SK-N-SH (cell line): Measurements from ENCODE around the gene TRAIP. TPM values are rescaled to one million over a fixed set of nuclear protein-coding genes. Genes with fewer than 3 reads are reported as not detected.

ENCODE experiments used
- CTCF ChIA-PET: fragments of 300-600, 350-600 bp; formaldehyde crosslinking; extraction: SDS; loops from one replicate; lab custom pipeline; 2021; lab: Yijun Ruan, JAX
- POLR2A ChIA-PET: fragments of 350-600 bp; sonication (Branson Sonifier 250); formaldehyde crosslinking; extraction: SDS; loops from one replicate; lab custom pipeline; 2020; ENCODE audit warnings: antibody characterized with exemption, inconsistent platforms; lab: Yijun Ruan, JAX
- DNase-seq: peaks from one replicate; pipeline ENCODE4 v3.0.0; 2012
- H2AFZ ChIP-seq: fragments of 200-600 bp; sonication (generic); 2 replicates; pipeline ENCODE4 v1.8.1; 2016; ENCODE audit warnings: antibody characterized with exemption, mild to moderate bottlenecking, low read depth
- H3F3A ChIP-seq: fragments of 200-600 bp; sonication (generic); replicated peaks from 2 replicates; pipeline ENCODE3; 2016; ENCODE audit warnings: antibody characterized with exemption, mild to moderate bottlenecking; ENCODE audit not compliant: insufficient read depth
- H3K27ac ChIP-seq, 2 experiments: fragments of 200-500 bp in 1 of 2; fragments of 200-600 bp in 1 of 2; sonication (Bioruptor generic) in 1 of 2; sonication (generic), shearing (Covaris generic) in 1 of 2; 2 replicates each; pipeline versions ENCODE4 v1.5.1 to v1.6.1; 2014 to 2016; ENCODE audit warnings: low read depth in 2 of 2, inconsistent platforms in 1 of 2, low read length in 1 of 2, mild to moderate bottlenecking in 1 of 2, mixed read lengths in 1 of 2
- H3K27me3 ChIP-seq: fragments of 200-600 bp; sonication (generic), shearing (Covaris generic); 2 replicates; pipeline ENCODE4 v1.6.1; 2016; ENCODE audit warnings: mixed run types; ENCODE audit not compliant: insufficient read depth
- H3K36me3 ChIP-seq, 2 experiments: fragments of 200-500 bp in 1 of 2; fragments of 200-600 bp in 1 of 2; sonication (Bioruptor generic) in 1 of 2; sonication (generic) in 1 of 2; replicated peaks in 1 of 2; 2 replicates each; pipeline versions ENCODE3 to v1.5.1; 2014 to 2016; ENCODE audit warnings: low read length in 1 of 2, mild to moderate bottlenecking in 1 of 2; ENCODE audit not compliant: insufficient read depth in 2 of 2, control insufficient read depth in 1 of 2
- H3K4me1 ChIP-seq, 2 experiments: fragments of 200-500 bp in 1 of 2; fragments of 200-600 bp in 1 of 2; sonication (Bioruptor generic) in 1 of 2; sonication (generic), shearing (Covaris generic) in 1 of 2; 2 replicates each; pipeline versions ENCODE4 v1.5.1 to v1.6.1; 2014 to 2016; ENCODE audit warnings: low read depth in 1 of 2, low read length in 1 of 2, mixed run types in 1 of 2; ENCODE audit not compliant: insufficient read depth in 2 of 2, control insufficient read depth in 1 of 2
- H3K4me2 ChIP-seq: fragments of 200-600 bp; sonication (generic), shearing (Covaris generic); 2 replicates; pipeline ENCODE4 v1.6.1; 2017; ENCODE audit warnings: mixed run types
- H3K4me3 ChIP-seq, 2 experiments: fragments of 200-500 bp in 1 of 2; fragments of 200-600 bp in 1 of 2; sonication (Bioruptor generic) in 1 of 2; sonication (generic), shearing (Covaris generic) in 1 of 2; 2 replicates each; pipeline versions ENCODE4 v1.5.1 to v1.8.1; 2014 to 2016; ENCODE audit warnings: low read depth in 2 of 2, inconsistent platforms in 1 of 2, low read length in 1 of 2, mild to moderate bottlenecking in 1 of 2, mixed read lengths in 1 of 2, moderate library complexity in 1 of 2
- H3K79me2 ChIP-seq: fragments of 200-600 bp; sonication (generic); 2 replicates; pipeline ENCODE4 v1.8.1; 2017; ENCODE audit warnings: mild to moderate bottlenecking; ENCODE audit not compliant: insufficient read depth
- H3K9ac ChIP-seq: fragments of 200-600 bp; sonication (generic); 2 replicates; pipeline ENCODE4 v1.6.1; 2017; ENCODE audit warnings: mixed run types
- H3K9me2 ChIP-seq: fragments of 200-600 bp; sonication (generic); 2 replicates; pipeline ENCODE4 v1.6.1; 2017; ENCODE audit warnings: mixed run types
- H3K9me3 ChIP-seq: fragments of 200-600 bp; sonication (generic); 2 replicates; pipeline ENCODE4 v1.6.1; 2017; ENCODE audit warnings: mixed run types, mild to moderate bottlenecking, moderate library complexity
- H4K20me1 ChIP-seq: fragments of 200-600 bp; sonication (generic); 2 replicates; pipeline ENCODE4 v1.6.1; 2017; ENCODE audit warnings: mild to moderate bottlenecking, mixed run types; ENCODE audit not compliant: insufficient read depth
- EP300 ChIP-seq, 2 experiments: IDR thresholded peaks; 2 replicates each; pipeline versions ENCODE4 v1.4.0 to v1.6.1; 2012; ENCODE audit warnings: borderline replicate concordance in 1 of 2, low read depth in 1 of 2, low read length in 1 of 2
- FOXJ3 ChIP-seq: sonication (generic); formaldehyde crosslinking; IDR thresholded peaks from 2 replicates; pipeline ENCODE4 v1.5.1; 2020; ENCODE audit warnings: mild to moderate bottlenecking, missing genetic modification reagents
- FOXM1 ChIP-seq: IDR thresholded peaks from 2 replicates; pipeline ENCODE4 v1.4.0; 2012; ENCODE audit warnings: low read depth, mild to moderate bottlenecking
- GABPA ChIP-seq: IDR thresholded peaks from 2 replicates; pipeline ENCODE4 v1.4.0; 2012; ENCODE audit warnings: low read depth, mild to moderate bottlenecking
- NRF1 ChIP-seq: IDR thresholded peaks from 2 replicates; pipeline ENCODE4 v1.6.1; 2012; ENCODE audit warnings: low read depth, mild to moderate bottlenecking, low read length
- POLR2AphosphoS5 ChIP-seq: IDR thresholded peaks from 2 replicates; pipeline ENCODE4 v1.6.1; 2012; ENCODE audit warnings: low read depth, low read length
- RAD21 ChIP-seq: IDR thresholded peaks from 2 replicates; pipeline ENCODE4 v1.6.1; 2012; ENCODE audit warnings: mild to moderate bottlenecking, low read length
- RCOR1 ChIP-seq: fragments of 150-350 bp; IDR thresholded peaks from 2 replicates; pipeline ENCODE4 v1.6.1; 2017; ENCODE audit warnings: antibody characterized with exemption, low read length
- RFX5 ChIP-seq: IDR thresholded peaks from 2 replicates; pipeline ENCODE4 v1.6.1; 2012; ENCODE audit warnings: mild to moderate bottlenecking, improper control_type of control experiment, low read length
- SIN3A ChIP-seq: IDR thresholded peaks from 2 replicates; pipeline ENCODE4 v1.6.1; 2012; ENCODE audit warnings: low read depth, mild to moderate bottlenecking, low read length, moderate library complexity, borderline replicate concordance
- SMC3 ChIP-seq: IDR thresholded peaks from 2 replicates; pipeline ENCODE4 v1.6.1; 2012; ENCODE audit warnings: low read depth, low read length, improper control_type of control experiment
- TAF1 ChIP-seq: IDR thresholded peaks from 2 replicates; pipeline ENCODE4 v1.6.1; 2012; ENCODE audit warnings: low read depth, mild to moderate bottlenecking, low read length, moderate library complexity, borderline replicate concordance
- TEAD4 ChIP-seq: IDR thresholded peaks from 2 replicates; pipeline ENCODE4 v1.4.0; 2012; ENCODE audit warnings: mild to moderate bottlenecking, borderline replicate concordance; ENCODE audit not compliant: insufficient read depth
- YY1 ChIP-seq: IDR thresholded peaks from 2 replicates; pipeline ENCODE4 v1.4.0; 2012; ENCODE audit warnings: low read depth, mild to moderate bottlenecking
- WGBS: methylation state at CpG from one replicate; pipeline ENCODE4 v1.1.6; 2017; ENCODE audit warnings: low lambda C conversion rate; 5-methylcytosine and 5-hydroxymethylcytosine counted together
- polyA plus RNA-seq, 3 experiments: library from polyadenylated mRNA; depleted of rRNA; stranded (reverse); fragments of >200 nt; gene quantifications; 2 replicates each; pipeline ENCODE4 v1.2.3, GENCODE V29; 2012
- TF ChIP-seq, protein P1 (sequence below): IDR thresholded peaks from 2 replicates; pipeline ENCODE4 v1.6.1; 2012; ENCODE audit warnings: mild to moderate bottlenecking, low read depth, low read length, moderate library complexity
- TF ChIP-seq, protein P2 (sequence below): fragments of 150-350 bp; IDR thresholded peaks from 2 replicates; pipeline ENCODE4 v1.6.1; 2016; ENCODE audit warnings: mild to moderate bottlenecking, low read depth, low read length
- TF ChIP-seq, protein P3 (sequence below): IDR thresholded peaks from 2 replicates; pipeline ENCODE4 v1.4.0; 2012; ENCODE audit warnings: low read depth
- TF ChIP-seq, protein P4 (sequence below): IDR thresholded peaks from 2 replicates; pipeline ENCODE4 v1.4.0; 2012; ENCODE audit warnings: low read depth, borderline replicate concordance
- TF ChIP-seq, protein P5 (sequence below): fragments of 150-350 bp; IDR thresholded peaks from 2 replicates; pipeline ENCODE4 v1.6.1; 2017; ENCODE audit warnings: antibody characterized with exemption, low read length, low read depth, borderline replicate concordance

Gene TRAIP
- polyA plus RNA-seq, 1 of the 3 experiments (the other 2 are of a cell fraction), result 8.1 TPM

DNA sequence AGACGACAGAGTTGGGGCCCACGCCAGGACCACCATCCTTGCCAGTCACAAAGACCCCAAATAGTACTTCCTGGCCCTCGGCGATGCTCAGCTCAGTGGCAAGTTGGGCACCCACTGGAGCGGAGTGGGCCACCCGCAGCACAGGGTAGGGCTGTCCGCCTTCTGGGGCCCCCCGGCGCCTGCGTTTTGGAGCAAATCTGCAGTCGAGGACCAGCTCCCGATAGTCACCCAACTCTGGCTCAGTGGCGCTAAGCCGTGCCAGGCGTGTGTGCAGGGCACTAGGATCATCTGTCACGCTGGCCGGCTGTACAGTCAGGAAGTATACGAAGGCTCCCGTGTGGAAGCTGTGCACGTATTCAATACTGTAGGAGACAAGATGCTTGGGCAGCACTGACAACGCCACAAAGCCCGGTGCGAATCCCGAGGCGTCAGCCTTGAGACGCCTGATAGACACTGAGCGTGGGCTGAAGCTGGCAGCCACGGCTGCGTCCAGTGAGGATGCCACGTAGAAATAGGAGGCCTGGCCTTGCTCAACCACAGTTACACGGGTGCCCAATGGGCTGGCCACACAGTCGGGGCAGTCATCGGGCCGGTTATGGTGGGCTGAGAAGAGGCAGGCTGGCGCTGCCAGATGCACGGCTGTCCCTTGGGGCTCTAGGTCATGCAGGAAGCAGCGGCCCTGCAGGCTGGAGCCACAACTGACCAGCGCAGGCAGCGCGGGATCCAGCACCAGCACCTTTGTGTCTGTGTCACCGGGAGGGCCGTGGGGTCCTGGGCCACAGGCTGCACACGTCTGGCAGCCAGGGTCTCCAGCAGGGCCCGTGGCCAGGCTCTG is 46.4 kb upstream of the TRAIP start:
- CTCF ChIA-PET, result interaction anchor here (0.9 to 4.5 kb wide), 5 partner anchors 63 to 202 kb away, joined by 3 to 26 read pairs (median 3); partner anchors contain the start of gene INKA1
- Histone ChIP-seq H3K36me3 (no peaks in the 10 kb centered on the region), H3K9me2 (no peaks in the 10 kb centered on the region), H4K20me1 (no peaks in the 10 kb centered on the region), H2AFZ (no peak overlapping the region), H3K9me3 (no peaks in the 10 kb centered on the region), H3K4me1 (peaks cover 0 to 6% of the 10 kb centered on the region in 2 experiments; a peak in 2 of 4 replicates), H3K27ac (no peak overlapping the region), H3F3A (no peaks in the 10 kb centered on the region), H3K4me3 (no peak overlapping the region), H3K4me2 (no peak overlapping the region), H3K9ac (no peak overlapping the region), H3K27me3 (no peaks in the 10 kb centered on the region), H3K79me2 (no peaks in the 10 kb centered on the region)
- POLR2A ChIA-PET, result no interaction called here
- TF ChIP-seq FOXM1 (no peak), TAF1 (no peak), POLR2AphosphoS5 (no peak), EP300 (IDR thresholded peaks at IDR 0.05; ENCODE audit: borderline replicate concordance in 1 of 2, low read depth in 1 of 2, low read length in 1 of 2) (no peak), RAD21 (no peak), GABPA (no peak), RCOR1 (no peak), SIN3A (no peak), RFX5 (no peak), YY1 (no peak), FOXJ3 (no peak), SMC3 (no peak), TEAD4 (no peak), NRF1 (no peak)
- TF ChIP-seq, protein P1, sequence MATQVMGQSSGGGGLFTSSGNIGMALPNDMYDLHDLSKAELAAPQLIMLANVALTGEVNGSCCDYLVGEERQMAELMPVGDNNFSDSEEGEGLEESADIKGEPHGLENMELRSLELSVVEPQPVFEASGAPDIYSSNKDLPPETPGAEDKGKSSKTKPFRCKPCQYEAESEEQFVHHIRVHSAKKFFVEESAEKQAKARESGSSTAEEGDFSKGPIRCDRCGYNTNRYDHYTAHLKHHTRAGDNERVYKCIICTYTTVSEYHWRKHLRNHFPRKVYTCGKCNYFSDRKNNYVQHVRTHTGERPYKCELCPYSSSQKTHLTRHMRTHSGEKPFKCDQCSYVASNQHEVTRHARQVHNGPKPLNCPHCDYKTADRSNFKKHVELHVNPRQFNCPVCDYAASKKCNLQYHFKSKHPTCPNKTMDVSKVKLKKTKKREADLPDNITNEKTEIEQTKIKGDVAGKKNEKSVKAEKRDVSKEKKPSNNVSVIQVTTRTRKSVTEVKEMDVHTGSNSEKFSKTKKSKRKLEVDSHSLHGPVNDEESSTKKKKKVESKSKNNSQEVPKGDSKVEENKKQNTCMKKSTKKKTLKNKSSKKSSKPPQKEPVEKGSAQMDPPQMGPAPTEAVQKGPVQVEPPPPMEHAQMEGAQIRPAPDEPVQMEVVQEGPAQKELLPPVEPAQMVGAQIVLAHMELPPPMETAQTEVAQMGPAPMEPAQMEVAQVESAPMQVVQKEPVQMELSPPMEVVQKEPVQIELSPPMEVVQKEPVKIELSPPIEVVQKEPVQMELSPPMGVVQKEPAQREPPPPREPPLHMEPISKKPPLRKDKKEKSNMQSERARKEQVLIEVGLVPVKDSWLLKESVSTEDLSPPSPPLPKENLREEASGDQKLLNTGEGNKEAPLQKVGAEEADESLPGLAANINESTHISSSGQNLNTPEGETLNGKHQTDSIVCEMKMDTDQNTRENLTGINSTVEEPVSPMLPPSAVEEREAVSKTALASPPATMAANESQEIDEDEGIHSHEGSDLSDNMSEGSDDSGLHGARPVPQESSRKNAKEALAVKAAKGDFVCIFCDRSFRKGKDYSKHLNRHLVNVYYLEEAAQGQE, result no peak
- TF ChIP-seq, protein P2, sequence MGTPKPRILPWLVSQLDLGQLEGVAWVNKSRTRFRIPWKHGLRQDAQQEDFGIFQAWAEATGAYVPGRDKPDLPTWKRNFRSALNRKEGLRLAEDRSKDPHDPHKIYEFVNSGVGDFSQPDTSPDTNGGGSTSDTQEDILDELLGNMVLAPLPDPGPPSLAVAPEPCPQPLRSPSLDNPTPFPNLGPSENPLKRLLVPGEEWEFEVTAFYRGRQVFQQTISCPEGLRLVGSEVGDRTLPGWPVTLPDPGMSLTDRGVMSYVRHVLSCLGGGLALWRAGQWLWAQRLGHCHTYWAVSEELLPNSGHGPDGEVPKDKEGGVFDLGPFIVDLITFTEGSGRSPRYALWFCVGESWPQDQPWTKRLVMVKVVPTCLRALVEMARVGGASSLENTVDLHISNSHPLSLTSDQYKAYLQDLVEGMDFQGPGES, result no peak
- TF ChIP-seq, protein P3, sequence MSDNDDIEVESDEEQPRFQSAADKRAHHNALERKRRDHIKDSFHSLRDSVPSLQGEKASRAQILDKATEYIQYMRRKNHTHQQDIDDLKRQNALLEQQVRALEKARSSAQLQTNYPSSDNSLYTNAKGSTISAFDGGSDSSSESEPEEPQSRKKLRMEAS, result no peak
- TF ChIP-seq, protein P4, sequence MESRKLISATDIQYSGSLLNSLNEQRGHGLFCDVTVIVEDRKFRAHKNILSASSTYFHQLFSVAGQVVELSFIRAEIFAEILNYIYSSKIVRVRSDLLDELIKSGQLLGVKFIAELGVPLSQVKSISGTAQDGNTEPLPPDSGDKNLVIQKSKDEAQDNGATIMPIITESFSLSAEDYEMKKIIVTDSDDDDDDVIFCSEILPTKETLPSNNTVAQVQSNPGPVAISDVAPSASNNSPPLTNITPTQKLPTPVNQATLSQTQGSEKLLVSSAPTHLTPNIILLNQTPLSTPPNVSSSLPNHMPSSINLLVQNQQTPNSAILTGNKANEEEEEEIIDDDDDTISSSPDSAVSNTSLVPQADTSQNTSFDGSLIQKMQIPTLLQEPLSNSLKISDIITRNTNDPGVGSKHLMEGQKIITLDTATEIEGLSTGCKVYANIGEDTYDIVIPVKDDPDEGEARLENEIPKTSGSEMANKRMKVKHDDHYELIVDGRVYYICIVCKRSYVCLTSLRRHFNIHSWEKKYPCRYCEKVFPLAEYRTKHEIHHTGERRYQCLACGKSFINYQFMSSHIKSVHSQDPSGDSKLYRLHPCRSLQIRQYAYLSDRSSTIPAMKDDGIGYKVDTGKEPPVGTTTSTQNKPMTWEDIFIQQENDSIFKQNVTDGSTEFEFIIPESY, result no peak
- TF ChIP-seq, protein P5, sequence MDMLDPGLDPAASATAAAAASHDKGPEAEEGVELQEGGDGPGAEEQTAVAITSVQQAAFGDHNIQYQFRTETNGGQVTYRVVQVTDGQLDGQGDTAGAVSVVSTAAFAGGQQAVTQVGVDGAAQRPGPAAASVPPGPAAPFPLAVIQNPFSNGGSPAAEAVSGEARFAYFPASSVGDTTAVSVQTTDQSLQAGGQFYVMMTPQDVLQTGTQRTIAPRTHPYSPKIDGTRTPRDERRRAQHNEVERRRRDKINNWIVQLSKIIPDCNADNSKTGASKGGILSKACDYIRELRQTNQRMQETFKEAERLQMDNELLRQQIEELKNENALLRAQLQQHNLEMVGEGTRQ, result no peak
- 80% methylated on average over 20 of the region's 44 CpGs for WGBS
- DNase-seq, result no peak
